HEK293 (cell line): Measurements from ENCODE around the gene FKBP10.

Source experiments
- EGR2 ChIP-seq: fragments of 450-650 bp; formaldehyde crosslinking; IDR thresholded peaks from 2 replicates; pipeline ENCODE4 v1.5.1; 2016; ENCODE audit warnings: low read depth, missing biosample characterization, missing genetic modification characterization
- GLI2 ChIP-seq: fragments of 450-650 bp; formaldehyde crosslinking; IDR thresholded peaks from 2 replicates; pipeline ENCODE4; 2017; ENCODE audit warnings: missing biosample characterization, missing genetic modification characterization, low read depth, borderline replicate concordance
- HOXA7 ChIP-seq: sonication (generic); formaldehyde crosslinking; IDR thresholded peaks from 2 replicates; pipeline ENCODE4 v1.8.1; 2022; ENCODE audit warnings: missing genetic modification reagents, borderline replicate concordance
- HOXD13 ChIP-seq: sonication (generic); formaldehyde crosslinking; IDR thresholded peaks from 2 replicates; pipeline ENCODE4 v1.8.0; 2022; ENCODE audit warnings: missing genetic modification reagents, borderline replicate concordance
- KLF7 ChIP-seq: fragments of 450-650 bp; formaldehyde crosslinking; IDR thresholded peaks from 2 replicates; pipeline ENCODE4 v1.5.1; 2016; ENCODE audit warnings: missing biosample characterization, missing genetic modification characterization, borderline replicate concordance
- KLF9 ChIP-seq: fragments of 450-650 bp; formaldehyde crosslinking; IDR thresholded peaks from 2 replicates; pipeline ENCODE4 v1.5.1; 2016; ENCODE audit warnings: missing biosample characterization, missing genetic modification characterization, low read depth
- MYNN ChIP-seq: fragments of 450-650 bp; formaldehyde crosslinking; IDR thresholded peaks from 2 replicates; pipeline ENCODE4 v1.5.1; 2016; ENCODE audit warnings: missing biosample characterization, missing genetic modification characterization, borderline replicate concordance
- REPIN1 ChIP-seq: fragments of 450-650 bp; formaldehyde crosslinking; IDR thresholded peaks from 2 replicates; pipeline ENCODE4 v1.5.1; 2017; ENCODE audit warnings: missing biosample characterization, missing genetic modification characterization, low read depth
- SALL2 ChIP-seq: fragments of 450-650 bp; formaldehyde crosslinking; IDR thresholded peaks from 2 replicates; pipeline ENCODE4 v1.5.0; 2017; ENCODE audit warnings: missing biosample characterization, mild to moderate bottlenecking, missing genetic modification characterization, borderline replicate concordance
- SETDB1 ChIP-seq: IDR thresholded peaks from one replicate; pipeline ENCODE4 v1.6.1; 2017; ENCODE audit warnings: mild to moderate bottlenecking, low read length, moderate library complexity, mixed read lengths; ENCODE audit not compliant: insufficient read length
- WT1 ChIP-seq: fragments of 450-650 bp; formaldehyde crosslinking; IDR thresholded peaks from 2 replicates; pipeline ENCODE4 v1.5.1; 2016; ENCODE audit warnings: missing biosample characterization, missing genetic modification characterization
- YY2 ChIP-seq: fragments of 450-650 bp; formaldehyde crosslinking; IDR thresholded peaks from 2 replicates; pipeline ENCODE4 v1.5.1; 2016; ENCODE audit warnings: missing biosample characterization, missing genetic modification characterization
- ZBTB21 ChIP-seq: fragments of 450-650 bp; formaldehyde crosslinking; IDR thresholded peaks from 2 replicates; pipeline ENCODE4 v1.5.1; 2017; ENCODE audit warnings: missing biosample characterization, missing genetic modification characterization
- ZBTB48 ChIP-seq: fragments of 450-650 bp; formaldehyde crosslinking; IDR thresholded peaks from 2 replicates; pipeline ENCODE4 v1.5.1; 2016; ENCODE audit warnings: missing biosample characterization, missing genetic modification characterization
- ZFP37 ChIP-seq: fragments of 450-650 bp; formaldehyde crosslinking; IDR thresholded peaks from 2 replicates; pipeline ENCODE4 v1.5.1; 2016; ENCODE audit warnings: missing biosample characterization, missing genetic modification characterization
- ZNF274 ChIP-seq, 2 experiments: fragments of 200-500 bp in 1 of 2; fragments of 450-650 bp in 1 of 2; sonication (Bioruptor generic) in 1 of 2; formaldehyde crosslinking in 1 of 2; IDR thresholded peaks; 2 replicates each; pipeline versions ENCODE4 v1.5.1 to v1.6.1; 2014 to 2016; ENCODE audit warnings: borderline replicate concordance in 1 of 2, inconsistent platforms in 1 of 2, low read length in 1 of 2, missing biosample characterization in 1 of 2, missing genetic modification characterization in 1 of 2
- ZNF311 ChIP-seq: fragments of 450-650 bp; formaldehyde crosslinking; IDR thresholded peaks from 2 replicates; pipeline ENCODE4 v1.5.1; 2017; ENCODE audit warnings: missing biosample characterization, missing genetic modification characterization, borderline replicate concordance
- ZNF335 ChIP-seq: fragments of 450-650 bp; formaldehyde crosslinking; conservative IDR thresholded peaks from 2 replicates; pipeline ENCODE4 v1.5.1; 2016; ENCODE audit warnings: missing biosample characterization, missing genetic modification characterization
- ZNF416 ChIP-seq: fragments of 450-650 bp; formaldehyde crosslinking; IDR thresholded peaks from 2 replicates; pipeline ENCODE4 v1.5.1; 2016; ENCODE audit warnings: missing biosample characterization, missing genetic modification characterization
- ZNF596 ChIP-seq: fragments of 450-650 bp; IDR thresholded peaks from 2 replicates; pipeline ENCODE4 v1.5.0; 2018; ENCODE audit warnings: missing biosample characterization, mild to moderate bottlenecking, missing genetic modification characterization, moderate library complexity
- ZNF610 ChIP-seq: fragments of 450-650 bp; formaldehyde crosslinking; IDR thresholded peaks from 2 replicates; pipeline ENCODE4 v1.5.1; 2016; ENCODE audit warnings: missing biosample characterization, missing genetic modification characterization, borderline replicate concordance
- ZNF626 ChIP-seq: fragments of 450-650 bp; sonication (Bioruptor Pico); formaldehyde crosslinking; IDR thresholded peaks from 2 replicates; pipeline ENCODE4 v1.5.1; 2018; ENCODE audit warnings: missing biosample characterization, missing genetic modification characterization, inconsistent platforms
- ZNF664 ChIP-seq: fragments of 450-650 bp; formaldehyde crosslinking; IDR thresholded peaks from 2 replicates; pipeline ENCODE4 v1.5.1; 2016; ENCODE audit warnings: missing biosample characterization, missing genetic modification characterization
- ZNF843 ChIP-seq: fragments of 450-650 bp; formaldehyde crosslinking; IDR thresholded peaks from 2 replicates; pipeline ENCODE4 v1.5.1; 2016; ENCODE audit warnings: missing biosample characterization, missing genetic modification characterization
- TF ChIP-seq, protein P1 (sequence below): fragments of 450-650 bp; formaldehyde crosslinking; IDR thresholded peaks from 2 replicates; pipeline ENCODE4 v1.5.1; 2016; ENCODE audit warnings: missing biosample characterization, missing genetic modification characterization
- TF ChIP-seq, protein P2 (sequence below): fragments of 450-650 bp; formaldehyde crosslinking; IDR thresholded peaks from 2 replicates; pipeline ENCODE4 v1.5.1; 2017; ENCODE audit warnings: missing biosample characterization, missing genetic modification characterization
- TF ChIP-seq, protein P3 (sequence below): fragments of 450-650 bp; IDR thresholded peaks from 2 replicates; pipeline ENCODE4 v1.5.1; 2018; ENCODE audit warnings: missing biosample characterization, mild to moderate bottlenecking, missing genetic modification characterization
- TF ChIP-seq, protein P4 (sequence below): fragments of 450-650 bp; formaldehyde crosslinking; IDR thresholded peaks from 2 replicates; pipeline ENCODE4 v1.5.1; 2016; ENCODE audit warnings: missing biosample characterization, missing genetic modification characterization
- TF ChIP-seq, protein P5 (sequence below): fragments of 450-650 bp; formaldehyde crosslinking; IDR thresholded peaks from 2 replicates; pipeline ENCODE4 v1.5.1; 2017; ENCODE audit warnings: missing biosample characterization, mild to moderate bottlenecking, missing genetic modification characterization, moderate library complexity
- TF ChIP-seq, protein P6 (sequence below): fragments of 450-650 bp; formaldehyde crosslinking; IDR thresholded peaks from 2 replicates; pipeline ENCODE4 v1.5.1; 2016; ENCODE audit warnings: missing biosample characterization, missing genetic modification characterization

The FKBP10 gene

DNA sequence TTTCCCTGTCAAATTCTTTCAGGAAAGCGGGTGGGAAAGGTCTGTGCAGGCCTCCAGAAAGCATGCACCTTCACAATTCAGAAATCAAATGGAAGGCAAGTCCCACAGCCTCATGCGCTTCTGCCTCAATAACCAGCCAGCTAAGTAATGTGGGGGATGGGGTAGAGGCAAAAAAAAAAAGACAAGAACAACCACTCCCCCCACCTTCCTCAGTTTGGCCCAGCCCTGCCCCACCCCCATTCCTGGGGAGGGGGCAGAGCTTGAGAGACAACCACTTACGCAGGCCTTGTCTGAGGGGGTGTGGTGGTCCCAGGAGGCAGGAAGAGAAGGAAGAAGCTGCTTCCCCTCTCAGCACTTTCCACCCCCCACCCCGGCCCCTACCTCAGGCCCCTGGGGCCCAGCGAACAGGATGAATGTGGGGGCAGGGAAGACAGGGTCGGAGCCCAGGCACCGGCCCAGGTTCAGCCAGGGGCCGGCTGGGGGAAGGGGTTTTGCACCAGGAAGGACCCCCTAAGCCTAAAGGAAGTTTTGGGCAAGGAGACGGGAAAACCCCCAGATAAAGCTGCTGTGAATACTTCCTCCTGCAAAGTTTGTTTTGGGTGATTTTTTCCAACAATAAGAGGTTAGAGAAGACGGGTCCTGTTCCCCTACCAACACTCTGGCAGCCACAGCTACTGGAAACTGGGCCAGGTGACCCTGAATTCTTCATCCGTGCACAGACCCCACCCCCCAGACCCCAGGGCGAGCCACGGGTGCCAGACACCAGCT lies 27.5 kb upstream of the FKBP10 start (continued):
- TF ChIP-seq, protein P1, sequence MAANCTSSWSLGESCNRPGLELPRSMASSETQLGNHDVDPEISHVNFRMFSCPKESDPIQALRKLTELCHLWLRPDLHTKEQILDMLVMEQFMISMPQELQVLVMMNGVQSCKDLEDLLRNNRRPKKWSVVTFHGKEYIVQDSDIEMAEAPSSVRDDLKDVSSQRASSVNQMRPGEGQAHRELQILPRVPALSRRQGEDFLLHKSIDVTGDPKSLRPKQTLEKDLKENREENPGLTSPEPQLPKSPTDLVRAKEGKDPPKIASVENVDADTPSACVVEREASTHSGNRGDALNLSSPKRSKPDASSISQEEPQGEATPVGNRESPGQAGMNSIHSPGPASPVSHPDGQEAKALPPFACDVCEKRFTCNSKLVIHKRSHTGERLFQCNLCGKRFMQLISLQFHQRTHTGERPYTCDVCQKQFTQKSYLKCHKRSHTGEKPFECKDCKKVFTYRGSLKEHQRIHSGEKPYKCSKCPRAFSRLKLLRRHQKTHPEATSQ (tag by site-specific recombination): no peak
- TF ChIP-seq WT1 (tag by site-specific recombination) (0 out of 2 replicates have a peak, but pooled peaks have one; percentile 11), ZNF596 (no peak), ZNF335 (tag by site-specific recombination) (no peak), ZNF664 (tag by site-specific recombination) (no peak), GLI2 (no peak), ZNF274 (IDR thresholded peaks at IDR 0.05; ENCODE audit: low read length) (no peak), ZNF274 (tag by site-specific recombination; IDR thresholded peaks at IDR 0.05; ENCODE audit: borderline replicate concordance) (no peak), ZNF843 (tag by site-specific recombination) (no peak), REPIN1 (tag by site-specific recombination) (no peak), KLF9 (tag by site-specific recombination) (peak; percentile 67), SETDB1 (no peak), SALL2 (tag by site-specific recombination) (no peak), ZFP37 (no peak), ZBTB21 (tag by site-specific recombination) (no peak), HOXD13 (CRISPR knock-in tag) (no peak), ZNF610 (tag by site-specific recombination) (no peak), KLF7 (tag by site-specific recombination) (peak; percentile 46; the same call in 1 of the 2 replicates), ZNF626 (tag by site-specific recombination) (no peak), ZNF416 (tag by site-specific recombination) (no peak), HOXA7 (CRISPR knock-in tag) (no peak), YY2 (tag by site-specific recombination) (no peak), ZNF311 (tag by site-specific recombination) (no peak), ZBTB48 (tag by site-specific recombination) (peak; percentile 46), MYNN (tag by site-specific recombination) (no peak), EGR2 (0 out of 2 replicates have a peak, but pooled peaks have one; percentile 27)
- TF ChIP-seq, protein P2, sequence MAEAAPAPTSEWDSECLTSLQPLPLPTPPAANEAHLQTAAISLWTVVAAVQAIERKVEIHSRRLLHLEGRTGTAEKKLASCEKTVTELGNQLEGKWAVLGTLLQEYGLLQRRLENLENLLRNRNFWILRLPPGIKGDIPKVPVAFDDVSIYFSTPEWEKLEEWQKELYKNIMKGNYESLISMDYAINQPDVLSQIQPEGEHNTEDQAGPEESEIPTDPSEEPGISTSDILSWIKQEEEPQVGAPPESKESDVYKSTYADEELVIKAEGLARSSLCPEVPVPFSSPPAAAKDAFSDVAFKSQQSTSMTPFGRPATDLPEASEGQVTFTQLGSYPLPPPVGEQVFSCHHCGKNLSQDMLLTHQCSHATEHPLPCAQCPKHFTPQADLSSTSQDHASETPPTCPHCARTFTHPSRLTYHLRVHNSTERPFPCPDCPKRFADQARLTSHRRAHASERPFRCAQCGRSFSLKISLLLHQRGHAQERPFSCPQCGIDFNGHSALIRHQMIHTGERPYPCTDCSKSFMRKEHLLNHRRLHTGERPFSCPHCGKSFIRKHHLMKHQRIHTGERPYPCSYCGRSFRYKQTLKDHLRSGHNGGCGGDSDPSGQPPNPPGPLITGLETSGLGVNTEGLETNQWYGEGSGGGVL (tag by site-specific recombination): peak; percentile 76
- TF ChIP-seq, protein P3, sequence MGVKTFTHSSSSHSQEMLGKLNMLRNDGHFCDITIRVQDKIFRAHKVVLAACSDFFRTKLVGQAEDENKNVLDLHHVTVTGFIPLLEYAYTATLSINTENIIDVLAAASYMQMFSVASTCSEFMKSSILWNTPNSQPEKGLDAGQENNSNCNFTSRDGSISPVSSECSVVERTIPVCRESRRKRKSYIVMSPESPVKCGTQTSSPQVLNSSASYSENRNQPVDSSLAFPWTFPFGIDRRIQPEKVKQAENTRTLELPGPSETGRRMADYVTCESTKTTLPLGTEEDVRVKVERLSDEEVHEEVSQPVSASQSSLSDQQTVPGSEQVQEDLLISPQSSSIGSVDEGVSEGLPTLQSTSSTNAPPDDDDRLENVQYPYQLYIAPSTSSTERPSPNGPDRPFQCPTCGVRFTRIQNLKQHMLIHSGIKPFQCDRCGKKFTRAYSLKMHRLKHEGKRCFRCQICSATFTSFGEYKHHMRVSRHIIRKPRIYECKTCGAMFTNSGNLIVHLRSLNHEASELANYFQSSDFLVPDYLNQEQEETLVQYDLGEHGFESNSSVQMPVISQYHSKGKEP (tag by site-specific recombination): no peak
- TF ChIP-seq, protein P4, sequence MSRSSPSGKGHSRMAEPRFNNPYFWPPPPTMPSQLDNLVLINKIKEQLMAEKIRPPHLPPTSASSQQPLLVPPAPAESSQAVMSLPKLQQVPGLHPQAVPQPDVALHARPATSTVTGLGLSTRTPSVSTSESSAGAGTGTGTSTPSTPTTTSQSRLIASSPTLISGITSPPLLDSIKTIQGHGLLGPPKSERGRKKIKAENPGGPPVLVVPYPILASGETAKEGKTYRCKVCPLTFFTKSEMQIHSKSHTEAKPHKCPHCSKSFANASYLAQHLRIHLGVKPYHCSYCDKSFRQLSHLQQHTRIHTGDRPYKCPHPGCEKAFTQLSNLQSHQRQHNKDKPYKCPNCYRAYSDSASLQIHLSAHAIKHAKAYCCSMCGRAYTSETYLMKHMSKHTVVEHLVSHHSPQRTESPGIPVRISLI: no peak
- TF ChIP-seq, protein P5, sequence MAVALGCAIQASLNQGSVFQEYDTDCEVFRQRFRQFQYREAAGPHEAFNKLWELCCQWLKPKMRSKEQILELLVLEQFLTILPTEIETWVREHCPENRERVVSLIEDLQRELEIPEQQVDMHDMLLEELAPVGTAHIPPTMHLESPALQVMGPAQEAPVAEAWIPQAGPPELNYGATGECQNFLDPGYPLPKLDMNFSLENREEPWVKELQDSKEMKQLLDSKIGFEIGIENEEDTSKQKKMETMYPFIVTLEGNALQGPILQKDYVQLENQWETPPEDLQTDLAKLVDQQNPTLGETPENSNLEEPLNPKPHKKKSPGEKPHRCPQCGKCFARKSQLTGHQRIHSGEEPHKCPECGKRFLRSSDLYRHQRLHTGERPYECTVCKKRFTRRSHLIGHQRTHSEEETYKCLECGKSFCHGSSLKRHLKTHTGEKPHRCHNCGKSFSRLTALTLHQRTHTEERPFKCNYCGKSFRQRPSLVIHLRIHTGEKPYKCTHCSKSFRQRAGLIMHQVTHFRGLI: no peak; the same call in 1 of the 2 replicates
- TF ChIP-seq, protein P6, sequence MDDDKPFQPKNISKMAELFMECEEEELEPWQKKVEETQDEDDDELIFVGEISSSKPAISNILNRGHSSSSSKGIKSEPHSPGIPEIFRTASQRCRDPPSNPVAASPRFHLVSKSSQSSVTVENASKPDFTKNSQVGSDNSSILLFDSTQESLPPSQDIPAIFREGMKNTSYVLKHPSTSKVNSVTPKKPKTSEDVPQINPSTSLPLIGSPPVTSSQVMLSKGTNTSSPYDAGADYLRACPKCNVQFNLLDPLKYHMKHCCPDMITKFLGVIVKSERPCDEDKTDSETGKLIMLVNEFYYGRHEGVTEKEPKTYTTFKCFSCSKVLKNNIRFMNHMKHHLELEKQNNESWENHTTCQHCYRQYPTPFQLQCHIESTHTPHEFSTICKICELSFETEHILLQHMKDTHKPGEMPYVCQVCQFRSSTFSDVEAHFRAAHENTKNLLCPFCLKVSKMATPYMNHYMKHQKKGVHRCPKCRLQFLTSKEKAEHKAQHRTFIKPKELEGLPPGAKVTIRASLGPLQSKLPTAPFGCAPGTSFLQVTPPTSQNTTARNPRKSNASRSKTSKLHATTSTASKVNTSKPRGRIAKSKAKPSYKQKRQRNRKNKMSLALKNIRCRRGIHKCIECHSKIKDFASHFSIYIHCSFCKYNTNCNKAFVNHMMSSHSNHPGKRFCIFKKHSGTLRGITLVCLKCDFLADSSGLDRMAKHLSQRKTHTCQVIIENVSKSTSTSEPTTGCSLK: no peak
